NCI-H524 (cell line): ENCODE results near the gene EXOSC5.
"Not testable (repeated sequence)": the region's sequence is repeated elsewhere in the genome, so short reads cannot be mapped to it uniquely, and the experiment has no call there.

Experiments used
- DNase-seq, 2 experiments: peaks; one replicate each; lab custom pipeline; 2025; lab: John Stamatoyannopoulos, UW

EXOSC5 gene

DNA sequence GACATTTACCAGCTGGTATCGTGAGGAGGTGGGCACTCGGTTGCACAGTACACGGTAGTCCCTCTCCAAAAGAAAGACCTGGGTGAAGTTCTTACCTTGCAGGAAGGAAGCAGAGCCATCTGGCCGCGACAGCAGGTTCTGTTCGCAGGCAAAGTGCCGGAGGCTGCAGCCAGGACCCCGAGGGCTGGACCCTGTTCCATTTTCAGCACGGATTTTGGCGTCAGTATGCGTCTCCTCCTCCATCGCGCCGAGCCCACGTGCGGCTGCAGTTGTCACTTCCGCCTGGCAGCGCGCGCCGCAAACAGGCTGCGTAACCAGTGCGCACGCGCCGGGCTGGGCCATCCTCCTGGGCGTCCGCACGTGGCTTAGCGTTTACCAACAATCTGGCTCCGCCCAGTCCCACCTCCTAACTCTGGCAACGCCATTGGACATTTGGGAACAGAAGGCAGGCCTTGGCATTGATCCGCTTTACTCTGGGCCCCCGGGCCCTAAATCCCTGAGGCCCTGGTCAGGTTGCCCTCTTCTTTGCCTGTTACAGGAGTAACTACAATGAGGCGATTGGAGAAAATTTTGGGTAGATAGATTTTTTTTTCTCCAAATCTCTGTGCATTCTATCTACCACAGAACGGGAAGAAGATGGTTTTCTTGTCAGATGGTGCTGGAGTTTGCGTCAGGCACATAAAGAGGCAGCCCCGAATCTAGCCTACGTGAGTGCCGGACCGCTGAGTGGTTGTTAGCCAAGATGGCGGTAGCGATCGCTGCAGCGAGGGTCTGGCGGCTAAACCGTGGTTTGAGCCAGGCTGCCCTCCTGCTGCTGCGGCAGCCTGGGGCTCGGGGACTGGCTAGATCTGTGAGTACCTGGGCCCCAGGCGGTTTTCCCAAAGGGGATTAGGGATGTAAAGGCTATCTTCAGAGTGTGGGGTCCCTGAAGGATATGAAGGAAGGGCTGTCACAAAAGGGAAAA lies at the start of gene EXOSC5, which contains the start of gene BCKDHA:
Gene EXOSC5 (minus strand): TSS at position 274 of the 964 bp plus-strand sequence. CDS start 31 bp downstream, at position 243.
Gene BCKDHA (plus strand): TSS at position 733 of the 964 bp plus-strand sequence. CDS start 10 bp downstream, at position 743.
- peak; percentile 99 to 100 for DNase-seq

DNA sequence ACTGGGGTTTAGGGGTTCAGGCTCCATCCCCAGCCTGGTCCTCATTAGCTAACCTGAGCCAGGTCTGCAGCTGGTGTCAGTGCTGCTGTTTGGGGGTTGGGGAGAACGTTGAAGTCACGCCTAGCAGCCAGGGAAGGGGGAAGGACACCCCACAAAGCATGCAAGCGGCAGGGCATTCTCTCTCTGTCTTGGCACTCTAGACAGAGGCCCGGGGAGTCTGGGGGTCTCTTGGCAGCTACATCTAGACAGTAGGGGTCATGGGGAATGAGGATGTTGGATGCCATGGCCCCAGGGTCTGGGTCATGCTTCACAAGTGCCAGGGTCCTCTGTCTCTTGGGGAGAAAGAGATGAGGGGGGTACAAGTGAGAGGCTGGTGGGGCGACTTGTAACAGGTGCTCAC lies 48.4 kb upstream of the EXOSC5 start:
- no peak for DNase-seq

GRCh38 chr19:41443813-41444455 lies 46.8 kb upstream of the EXOSC5 start:
- DNase-seq = no peak

GRCh38 chr19:41442473-41443355 lies 45.6 kb upstream of the EXOSC5 start, which contains the start of gene ERICH4:
Gene ERICH4, plus strand, starts transcription at chr19:41443156. Its CDS starts 14 bp downstream, at chr19:41443170.
- DNase-seq = no peak

GRCh38 chr19:41441321-41441945 lies 44.3 kb upstream of the EXOSC5 start:
- no peak for DNase-seq

DNA sequence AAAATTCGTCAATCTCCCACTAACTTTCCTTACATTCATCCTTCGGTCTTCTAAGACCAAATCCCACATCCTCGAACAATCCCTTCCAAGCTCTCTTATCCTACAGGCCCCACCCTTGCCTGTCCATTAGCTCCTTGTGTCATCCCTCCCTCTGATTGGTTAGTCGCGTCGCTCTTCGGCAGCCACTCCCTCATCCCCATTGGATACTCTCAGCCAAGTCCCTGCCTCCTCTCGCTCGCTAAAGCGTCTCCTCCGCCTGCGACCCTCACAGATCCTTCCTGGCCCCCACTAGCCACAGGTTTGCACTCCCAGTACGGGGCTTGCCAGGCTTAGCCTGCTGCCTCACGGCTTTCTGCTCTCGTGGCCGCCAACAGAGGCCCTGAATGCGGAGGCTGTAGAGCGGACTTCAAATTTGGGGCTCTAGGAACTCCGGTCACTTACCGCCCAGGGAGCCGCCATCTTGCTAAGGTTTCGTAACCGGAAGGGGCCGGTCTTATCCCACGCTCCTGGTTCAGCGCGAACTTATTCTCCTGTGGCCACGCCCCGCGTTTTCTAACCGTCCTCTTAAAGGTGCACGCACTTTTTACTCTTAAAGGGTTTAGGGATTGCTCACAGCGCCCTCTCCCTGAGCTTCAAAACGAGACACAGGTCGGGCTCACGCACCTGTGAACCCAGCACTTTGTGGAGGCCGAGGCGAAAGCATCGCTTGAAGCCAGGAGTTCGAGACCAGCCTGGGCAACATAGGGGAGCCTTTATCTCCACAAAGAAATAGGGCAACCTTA lies 42.5 kb upstream of the EXOSC5 start, which contains the start of gene DMAC2:
Gene DMAC2 (minus strand): TSS at position 472 of the 782 bp plus-strand sequence. CDS start 13 bp downstream, at position 459.
- peak; percentile 99 to 100 for DNase-seq

DNA sequence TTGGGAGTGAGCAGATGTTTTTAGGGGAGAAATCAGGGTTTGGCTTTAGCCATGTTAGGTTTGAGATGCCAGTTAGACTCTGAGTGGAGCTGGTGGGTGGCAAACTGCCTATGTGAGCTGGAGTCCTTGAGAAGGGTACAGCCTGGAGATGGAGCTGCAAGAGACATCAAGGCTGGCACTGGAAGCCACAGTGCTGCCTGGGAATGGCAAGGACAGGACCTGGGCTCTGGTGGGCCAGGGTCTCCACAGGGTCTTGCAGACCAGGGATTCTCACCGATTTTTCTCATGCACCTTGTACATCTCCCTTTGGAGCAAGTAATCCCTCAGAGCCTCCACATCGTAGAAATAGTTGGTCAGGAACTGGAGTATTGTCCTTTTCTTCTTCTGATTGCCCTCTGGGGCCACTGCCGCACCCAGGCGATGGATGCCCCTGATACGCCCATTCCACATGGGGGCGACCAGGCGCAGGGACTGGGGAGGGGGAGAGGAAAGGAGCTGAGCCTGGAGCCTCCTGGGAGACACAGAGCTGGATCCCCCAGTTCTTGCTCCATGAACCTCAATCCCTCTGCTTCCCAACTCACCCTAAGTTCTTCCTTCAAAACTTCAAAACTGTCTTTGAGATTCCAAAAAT lies 40.9 kb upstream of the EXOSC5 start:
- no peak for DNase-seq

GRCh38 chr19:41436674-41436951 lies 39.5 kb upstream of the EXOSC5 start:
- no peak for DNase-seq

- no peak for DNase-seq
Observed at GRCh38 chr19:41435936-41436673, 38.9 kb upstream of the EXOSC5 start.

DNA sequence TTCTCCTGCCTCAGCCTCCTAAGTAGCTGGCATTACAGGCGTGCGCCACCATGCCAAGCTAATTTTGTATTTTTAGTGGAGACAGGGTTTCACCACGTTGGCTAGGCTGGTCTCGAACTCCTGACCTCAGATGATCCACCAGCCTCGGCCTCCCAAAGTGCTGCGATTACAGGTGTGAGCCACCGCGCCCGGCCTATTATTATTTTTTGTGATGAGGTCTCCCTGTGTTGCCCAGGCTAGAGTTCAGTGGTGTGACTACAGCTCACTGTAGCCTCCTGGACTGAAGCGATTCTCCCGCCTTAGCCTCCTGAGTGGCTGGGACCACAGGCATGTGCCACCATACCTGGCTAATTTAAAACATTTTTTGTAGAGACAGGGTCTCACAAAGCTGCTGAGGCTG lies 38.2 kb upstream of the EXOSC5 start:
- not testable (repeated sequence) for DNase-seq

DNA sequence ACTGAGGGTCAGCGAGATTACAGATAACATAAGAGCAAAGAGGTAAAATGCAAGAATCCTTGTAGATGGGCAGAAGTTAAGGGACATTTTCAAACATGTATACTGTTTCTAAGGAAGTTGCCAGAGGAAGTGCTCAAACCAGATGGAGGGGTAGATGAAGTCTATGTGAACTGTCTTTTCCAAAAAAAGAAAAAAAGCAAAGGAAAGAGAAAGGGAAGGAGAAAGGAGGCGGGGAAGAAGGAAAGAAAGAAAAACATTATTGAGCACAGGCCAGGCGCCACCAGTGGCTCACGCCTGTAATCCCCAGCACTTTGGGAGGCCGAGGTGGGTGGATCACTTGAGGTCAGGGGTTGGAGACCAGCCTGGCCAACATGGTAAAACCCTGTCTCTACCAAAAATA lies 37.3 kb upstream of the EXOSC5 start:
- no peak for DNase-seq

DNA sequence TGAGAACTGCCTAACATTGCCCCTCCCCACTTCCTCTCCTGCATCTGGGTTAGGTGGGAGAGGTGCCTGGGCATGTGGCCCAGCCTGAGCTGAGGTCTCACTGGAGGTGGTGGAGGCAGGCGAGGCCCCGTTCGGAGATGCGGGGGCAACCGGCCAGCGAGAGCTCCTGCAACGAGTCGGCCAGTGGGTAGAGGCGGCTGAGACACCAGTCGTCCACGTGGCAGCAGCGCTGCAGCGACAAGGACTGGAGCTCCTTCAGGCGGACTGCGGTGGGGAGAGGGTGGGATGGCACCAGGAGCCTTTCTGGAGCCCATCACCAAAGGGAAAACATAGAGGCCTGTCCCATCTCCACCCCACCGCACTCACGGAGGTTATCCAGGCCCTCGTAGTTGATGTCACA lies 36.0 kb upstream of the EXOSC5 start:
- no peak for DNase-seq

DNA sequence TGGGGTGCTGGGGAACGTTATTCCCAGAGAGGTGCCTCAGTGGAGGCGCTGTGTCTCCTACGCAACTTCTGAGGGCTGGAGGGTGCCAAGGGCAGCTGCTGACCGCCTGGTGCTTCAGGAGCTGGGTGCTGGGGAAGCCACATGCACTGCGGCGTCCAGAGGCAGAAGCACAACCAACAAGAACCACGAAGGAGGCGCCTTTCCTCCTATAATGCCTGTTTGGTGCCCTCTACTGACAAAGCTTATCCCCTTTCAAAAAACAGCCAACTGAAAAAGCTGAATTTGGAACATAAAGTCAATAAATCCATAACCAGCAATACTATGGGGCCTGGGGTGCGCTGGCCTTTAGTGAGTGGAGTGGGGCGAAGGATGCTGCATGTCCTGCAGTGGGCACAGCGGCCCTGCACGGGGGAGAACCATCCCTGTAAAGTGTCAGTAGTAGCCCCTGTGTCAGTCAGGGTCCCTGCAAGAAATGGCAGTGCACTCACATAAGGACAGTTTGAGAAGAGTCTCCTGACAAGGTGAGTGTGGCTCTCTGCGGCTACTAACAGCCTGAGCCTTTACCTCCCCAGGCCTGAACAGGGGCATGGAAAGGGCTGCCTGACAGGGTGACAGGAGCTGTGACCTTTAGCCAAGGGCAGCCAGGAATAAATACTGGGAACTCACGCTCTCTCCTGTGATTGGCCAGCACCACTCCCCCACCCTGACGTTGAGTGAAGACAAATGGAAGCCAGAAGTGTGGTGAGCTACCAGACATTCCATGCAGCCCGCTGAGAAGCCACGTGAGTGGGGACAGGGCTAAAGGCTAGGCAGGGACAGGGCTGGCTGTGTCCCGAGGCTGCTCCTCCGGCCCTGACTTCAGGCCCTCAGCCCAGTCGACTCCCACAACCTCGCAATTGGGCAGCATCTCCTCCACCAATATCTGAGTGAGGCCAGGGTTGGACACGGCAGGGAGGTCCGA lies 34.5 kb upstream of the EXOSC5 start:
- peak in 1 of 2 experiments; percentile 24 for DNase-seq

DNA sequence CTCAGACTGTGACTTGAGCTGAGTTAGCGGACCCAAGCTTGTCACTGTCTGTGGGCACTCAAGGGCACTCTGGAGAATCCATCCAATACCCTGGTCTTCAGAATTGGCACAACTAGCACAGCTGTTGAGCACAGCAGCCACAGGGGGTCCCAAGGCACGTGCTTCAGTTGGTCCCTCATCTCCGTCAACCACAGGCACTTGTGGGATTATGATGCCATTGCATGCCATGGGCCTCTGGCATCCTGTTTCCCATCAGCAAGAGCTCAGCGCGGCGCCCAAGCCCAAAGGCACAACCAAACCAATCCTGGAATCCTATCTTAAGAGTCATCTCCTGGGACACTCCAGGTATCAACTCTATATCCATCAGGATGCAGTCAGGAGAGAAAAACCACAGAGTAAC lies 33.8 kb upstream of the EXOSC5 start:
- DNase-seq = no peak

DNA sequence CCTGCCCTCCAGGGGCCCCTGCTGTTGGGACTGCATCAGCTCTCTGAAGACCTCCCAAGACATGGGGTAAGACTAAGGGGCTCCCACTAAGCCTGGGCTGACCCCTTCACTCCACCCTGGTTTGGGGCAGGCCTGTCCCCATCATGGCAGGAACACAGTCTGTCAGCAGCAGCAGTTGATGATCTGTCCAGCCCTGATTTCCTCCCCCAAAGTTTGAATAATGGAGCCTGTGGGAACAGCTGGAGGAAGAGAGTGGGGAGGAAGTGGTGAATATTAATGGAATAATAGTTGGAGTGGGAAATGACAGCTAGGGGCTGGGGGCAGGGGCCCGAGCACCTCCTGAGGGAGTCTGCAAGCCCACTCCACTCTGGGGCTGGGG lies 31.3 kb upstream of the EXOSC5 start:
- DNase-seq = no peak

- no peak for DNase-seq
Observed at GRCh38 chr19:41427647-41428480, 30.7 kb upstream of the EXOSC5 start.

- no peak for DNase-seq
Observed at GRCh38 chr19:41426952-41427646, 29.9 kb upstream of the EXOSC5 start, which contains the start of gene B3GNT8. Gene B3GNT8, minus strand, starts transcription at chr19:41427374. Its CDS starts 596 bp downstream, at chr19:41426778.
